CD4-positive, alpha-beta T cell treated with Interleukin-15 for 1 hour (primary cell): ENCODE measurements around the gene MKNK2.
"Not testable (repeated sequence)": the region's sequence is repeated elsewhere in the genome, so short reads cannot be mapped to it uniquely, and the experiment has no call there.

Source experiments
- DNase-seq: peaks from one replicate; pipeline ENCODE4 v3.0.0-alpha.2; 2020

Gene MKNK2

GRCh38 chr19:2050991-2051772 is at the start of gene MKNK2:
TSS of gene MKNK2 (minus strand) at chr19:2051244. CDS start at chr19:2050851, 393 bp downstream.
- DNase-seq = peak; percentile 88

DNA sequence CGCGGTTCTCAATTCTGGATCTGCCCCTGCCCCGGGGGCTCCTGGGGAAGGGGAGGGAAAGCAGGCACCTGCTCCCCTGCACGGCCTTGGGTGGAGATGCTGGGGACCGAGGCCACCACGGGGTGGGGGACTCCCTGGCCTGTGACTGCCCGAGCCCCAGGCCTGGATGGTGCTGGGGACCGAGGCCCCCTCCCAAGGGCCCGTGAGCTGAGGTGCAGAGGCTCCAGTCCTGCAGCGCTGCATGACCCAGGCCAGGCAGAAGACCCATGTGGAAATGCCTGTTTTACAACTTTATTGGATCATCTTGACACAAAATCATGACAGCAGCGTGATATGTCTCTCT is 49.6 kb upstream of the MKNK2 start:
- no peak for DNase-seq

DNA sequence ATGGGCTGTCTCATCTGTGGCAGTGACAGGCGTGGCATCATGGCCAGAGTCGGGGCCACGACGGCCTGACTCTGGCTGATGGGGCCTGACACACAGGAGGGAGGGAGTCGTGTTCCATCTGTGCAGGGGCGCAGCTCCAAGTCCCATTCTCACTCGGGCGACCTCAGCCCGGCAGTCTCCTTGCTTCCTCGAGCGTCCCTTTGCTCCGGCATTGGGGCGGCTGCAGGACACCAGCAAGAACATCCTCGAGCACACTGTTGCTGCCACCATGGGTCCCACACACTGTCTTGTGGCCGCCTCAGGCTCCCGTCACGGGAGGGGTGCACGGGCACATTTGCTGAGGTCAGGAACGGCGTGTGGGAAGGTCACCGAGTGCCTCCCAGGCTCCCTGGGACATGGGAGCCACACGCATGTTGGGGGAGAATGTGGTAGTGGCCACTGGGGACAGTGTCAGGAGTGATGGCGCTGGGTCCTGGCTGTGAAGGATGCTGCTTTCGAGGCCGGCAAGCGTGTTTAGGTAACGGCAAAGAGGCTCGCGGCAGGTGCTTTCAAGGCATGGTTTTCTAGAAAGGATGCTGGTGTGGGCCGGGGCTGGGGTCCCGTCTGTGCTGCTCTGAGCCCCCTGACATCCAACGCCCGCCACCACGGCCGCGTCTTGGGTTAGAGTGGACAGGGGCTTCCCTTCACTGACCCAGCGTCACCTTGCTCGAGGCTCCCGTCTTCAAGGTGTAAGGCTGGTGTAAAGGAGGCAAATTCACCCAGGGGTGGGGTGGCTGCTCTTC is 49.1 kb upstream of the MKNK2 start:
- DNase-seq = no peak

DNA sequence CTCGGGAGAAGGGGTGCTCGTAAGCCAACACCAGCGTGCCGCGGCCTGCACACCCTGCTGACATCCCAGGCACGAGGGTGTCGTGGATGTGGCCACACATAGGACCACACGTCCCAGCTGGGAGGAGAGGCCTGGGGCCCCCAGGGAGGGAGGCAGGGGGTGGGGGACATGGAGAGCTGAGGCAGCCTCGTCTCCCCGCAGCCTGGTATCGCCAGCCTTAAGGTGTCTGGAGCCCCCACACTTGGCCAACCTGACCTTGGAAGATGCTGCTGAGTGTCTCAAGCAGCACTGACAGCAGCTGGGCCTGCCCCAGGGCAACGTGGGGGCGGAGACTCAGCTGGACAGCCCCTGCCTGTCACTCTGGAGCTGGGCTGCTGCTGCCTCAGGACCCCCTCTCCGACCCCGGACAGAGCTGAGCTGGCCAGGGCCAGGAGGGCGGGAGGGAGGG is 48.0 kb upstream of the MKNK2 start:
- no peak for DNase-seq

DNA sequence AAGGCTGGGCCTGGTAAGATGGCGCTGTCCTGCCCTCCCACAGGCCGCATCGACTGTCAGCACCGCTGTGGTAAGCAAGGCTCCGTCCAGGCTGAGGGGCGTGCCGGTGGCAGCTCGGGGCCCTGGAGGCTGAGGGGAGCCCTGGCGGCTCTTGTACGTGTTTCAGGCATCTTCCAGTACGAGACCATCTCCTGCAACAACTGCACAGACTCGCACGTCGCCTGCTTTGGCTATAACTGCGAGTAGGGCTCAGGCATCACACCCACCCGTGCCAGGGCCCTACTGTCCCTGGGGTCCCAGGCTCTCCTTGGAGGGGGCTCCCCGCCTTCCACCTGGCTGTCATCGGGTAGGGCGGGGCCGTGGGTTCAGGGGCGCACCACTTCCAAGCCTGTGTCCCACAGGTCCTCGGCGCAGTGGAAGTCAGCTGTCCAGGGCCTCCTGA is 46.9 kb upstream of the MKNK2 start:
- no peak for DNase-seq

DNA sequence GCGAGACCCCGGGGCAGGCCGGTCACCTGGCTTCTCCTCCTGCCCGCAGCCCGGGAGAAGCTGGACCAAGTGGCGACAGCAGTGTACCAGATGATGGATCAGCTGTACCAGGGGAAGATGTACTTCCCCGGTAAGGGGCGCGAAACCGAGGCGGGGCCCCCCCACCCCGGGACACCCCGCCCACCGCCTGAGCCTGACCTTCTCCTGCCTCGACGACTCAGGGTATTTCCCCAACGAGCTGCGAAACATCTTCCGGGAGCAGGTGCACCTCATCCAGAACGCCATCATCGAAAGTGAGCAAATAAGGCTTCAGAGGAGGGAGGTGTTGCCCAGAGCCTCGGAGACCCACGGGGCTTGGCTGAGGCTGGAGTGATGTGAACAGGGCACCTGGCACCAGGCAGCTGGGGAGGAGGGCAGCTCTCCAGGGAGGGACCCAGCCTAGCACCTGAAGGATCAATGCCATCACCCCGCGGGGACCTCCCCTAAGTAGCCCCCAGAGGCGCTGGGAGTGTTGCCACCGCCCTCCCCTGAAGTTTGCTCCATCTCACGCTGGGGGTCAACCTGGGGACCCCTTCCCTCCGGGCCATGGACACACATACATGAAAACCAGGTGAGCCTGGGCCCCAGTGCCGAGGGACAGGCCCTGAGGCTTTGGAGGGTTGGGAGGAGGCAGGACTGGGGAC is 46.3 kb upstream of the MKNK2 start:
- DNase-seq = peak; percentile 68

- DNase-seq = peak; percentile 98
Measured at GRCh38 chr19:2096480-2097202, 45.6 kb upstream of the MKNK2 start, which contains the start of gene IZUMO4. TSS of gene IZUMO4 (plus strand) at chr19:2096915. CDS start at chr19:2096946, 31 bp downstream.

DNA sequence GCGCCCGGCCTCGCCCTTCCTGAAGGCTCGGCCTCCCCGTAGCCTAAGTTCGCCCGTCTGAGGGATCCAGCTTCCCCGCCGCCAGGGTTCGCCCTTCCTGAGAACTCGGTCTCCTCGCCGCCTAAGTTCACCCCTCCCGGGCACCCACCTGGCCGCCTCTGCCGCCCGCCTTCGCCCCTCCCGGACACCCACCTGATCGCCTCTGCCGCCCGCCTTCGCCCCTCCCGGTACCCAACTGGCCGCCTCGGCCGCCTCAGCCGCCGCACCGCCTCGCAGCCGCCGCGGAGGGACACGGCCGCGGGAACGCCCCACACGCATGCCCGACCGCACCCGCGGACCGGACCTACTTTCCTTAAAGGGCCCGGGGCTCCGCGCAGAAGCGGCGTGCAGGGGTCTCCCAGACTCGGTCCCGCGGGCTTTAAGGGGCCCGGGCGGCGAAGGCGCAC is 45.0 kb upstream of the MKNK2 start, which contains the start of gene MOB3A:
Gene MOB3A (minus strand): TSS at position 293 of the 446 bp plus-strand sequence. CDS start 17,766 bp downstream, outside the sequence.
- DNase-seq = peak; percentile 90

GRCh38 chr19:2091926-2092525 is 41.0 kb upstream of the MKNK2 start:
- DNase-seq = not testable (repeated sequence)

- no peak for DNase-seq
Measured at GRCh38 chr19:2089727-2090053, 38.6 kb upstream of the MKNK2 start.

DNA sequence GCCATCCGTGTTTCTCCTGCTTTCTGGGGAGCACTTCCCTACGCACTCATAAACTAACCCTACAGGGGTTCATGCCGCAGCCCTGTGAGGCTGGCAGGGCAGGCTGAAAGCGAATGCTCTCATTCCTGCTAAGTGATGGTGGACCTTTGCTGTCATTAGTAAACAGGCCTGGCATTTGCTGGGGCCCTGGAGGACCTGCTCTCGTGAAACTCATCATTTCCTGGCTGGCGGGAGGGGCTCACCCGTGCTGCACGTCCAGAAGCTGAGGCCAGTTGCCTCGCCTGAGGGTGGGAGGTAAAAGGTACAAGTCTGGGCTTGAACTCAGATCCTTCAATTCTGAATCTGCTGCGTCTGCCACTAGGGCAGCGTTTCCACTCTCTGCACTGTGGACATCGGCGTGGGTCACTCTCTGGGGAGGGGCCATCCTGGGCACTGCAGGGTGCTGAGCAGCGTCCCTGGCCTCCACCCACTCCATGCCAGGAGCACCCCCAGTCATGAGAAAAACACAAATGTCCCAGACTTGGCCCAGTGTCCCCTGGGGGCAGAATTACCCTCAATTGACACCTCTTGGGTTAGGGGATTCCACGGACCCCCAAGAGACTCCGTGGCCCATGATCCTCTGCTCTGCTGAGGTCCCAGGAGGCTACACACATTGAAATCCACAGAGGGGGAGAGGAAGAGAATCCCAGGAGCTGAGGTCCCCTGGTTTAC is 38.1 kb upstream of the MKNK2 start:
- peak; percentile 57 for DNase-seq

DNA sequence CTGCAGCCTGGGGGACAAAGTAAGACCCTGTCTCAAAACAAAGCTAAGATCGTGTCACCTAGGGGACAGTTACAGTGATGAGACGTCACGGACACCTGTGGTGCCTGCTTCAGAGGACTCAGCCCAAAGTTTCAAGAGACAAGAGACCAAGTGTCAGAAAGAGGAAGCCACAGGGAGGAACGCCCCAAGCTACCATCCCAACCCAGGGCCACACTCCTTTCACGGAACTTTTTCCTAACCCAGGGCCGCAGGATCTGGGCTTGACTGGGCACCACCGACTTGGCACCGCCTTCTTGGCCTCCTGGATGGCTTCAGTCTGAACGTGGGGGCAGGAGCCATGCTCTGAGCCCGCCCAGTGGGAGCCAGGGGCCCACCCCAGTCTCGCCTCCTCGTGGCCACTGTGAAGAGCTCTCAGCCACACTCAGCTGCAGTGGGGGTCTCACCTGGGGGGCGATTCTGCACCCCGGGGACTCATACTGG is 36.6 kb upstream of the MKNK2 start:
- peak; percentile 84 for DNase-seq

GRCh38 chr19:2086695-2087620 is 35.9 kb upstream of the MKNK2 start:
- peak; percentile 71 for DNase-seq

- peak; percentile 98 for DNase-seq
Measured at GRCh38 chr19:2084993-2085720, 34.1 kb upstream of the MKNK2 start.

DNA sequence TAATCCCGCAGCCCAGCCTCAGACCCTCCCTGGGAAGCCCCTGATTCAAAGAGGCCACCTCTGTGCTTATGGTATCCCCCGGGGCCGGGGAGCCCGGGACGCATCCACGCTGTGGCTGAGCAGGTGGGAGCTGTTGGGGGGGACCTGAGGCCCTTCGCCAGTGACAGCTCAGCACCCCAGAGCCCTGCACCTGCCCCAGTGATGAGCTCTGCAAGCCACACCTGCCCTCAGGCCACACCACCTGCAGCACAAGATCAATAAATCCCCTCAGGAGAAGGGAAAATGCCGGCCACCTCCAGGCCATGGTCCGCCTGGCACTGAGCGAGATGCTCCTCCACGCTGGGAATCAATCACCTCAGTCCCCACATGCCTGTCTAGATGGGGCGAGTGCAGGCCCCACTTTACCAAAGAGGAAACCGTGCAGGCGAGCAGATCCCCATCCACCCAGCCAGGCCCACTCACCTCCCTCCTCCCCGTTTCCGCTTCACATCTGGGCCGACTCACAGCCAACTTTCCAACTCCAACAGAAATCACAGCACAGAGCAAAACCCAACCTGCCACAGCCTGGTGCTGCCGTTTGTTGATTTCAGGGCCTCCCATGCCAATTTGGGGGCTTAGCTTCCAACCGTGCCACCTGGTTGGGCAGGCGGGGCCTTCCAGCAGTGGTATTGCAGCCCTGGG is 32.3 kb upstream of the MKNK2 start:
- peak; percentile 78 for DNase-seq

DNA sequence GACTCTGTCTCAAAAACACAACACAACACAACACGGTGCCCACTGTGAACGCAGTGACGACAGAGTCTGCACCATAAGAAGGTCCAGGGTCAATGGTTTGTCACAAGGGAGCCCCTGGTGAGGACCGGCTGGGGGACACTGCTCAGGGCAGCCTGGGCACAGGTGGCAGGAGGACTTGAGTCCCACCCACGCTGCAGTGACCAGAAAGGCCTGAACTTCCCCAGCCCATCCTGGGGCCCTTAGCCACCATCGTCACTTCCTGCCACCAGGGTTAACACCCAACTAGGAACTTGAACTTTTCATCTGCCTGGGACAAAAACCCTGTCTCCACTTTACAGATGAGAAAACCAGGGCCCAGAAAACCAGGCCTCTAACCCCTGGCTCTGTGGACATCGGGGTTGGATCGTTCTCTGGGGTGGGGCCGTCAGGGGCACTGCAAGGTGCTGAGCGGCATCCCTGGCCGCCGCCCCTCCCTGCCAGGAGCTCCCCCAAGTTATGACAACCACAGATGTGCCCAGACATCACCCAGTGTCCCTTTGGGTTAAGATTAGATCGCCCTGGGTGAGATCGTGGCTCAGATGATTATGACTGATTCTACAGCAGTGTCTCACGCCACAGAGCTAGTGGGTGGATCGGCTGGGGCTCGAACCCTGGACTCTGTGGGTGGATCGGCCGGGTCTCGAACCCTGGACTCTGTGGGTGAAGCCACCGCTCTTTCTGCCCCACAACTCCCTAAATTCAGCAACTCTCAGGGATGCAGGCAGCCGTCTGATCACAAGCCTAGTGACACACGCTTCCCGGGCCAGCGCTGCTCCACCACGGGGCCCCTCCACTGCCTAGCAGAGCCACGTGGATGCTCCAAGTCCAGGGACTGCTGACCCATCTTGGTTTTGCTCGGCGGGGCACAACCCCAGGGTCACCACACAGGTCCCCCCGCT is 31.1 kb upstream of the MKNK2 start:
- peak; percentile 79 for DNase-seq

GRCh38 chr19:2080336-2080988 is 29.4 kb upstream of the MKNK2 start:
- DNase-seq = no peak
